GM19239 (cell line): ENCODE data around the gene FAM168A.

ENCODE experiments used
- DNase-seq: peaks from one replicate; pipeline ENCODE4 v3.0.0; 2011; ENCODE audit warnings: low spot score; ENCODE audit not compliant: insufficient read length
- FAIRE-seq: peaks from 2 replicates; lab custom pipeline; 2011; peaks lifted over from hg19 to GRCh38; lab: Jason Lieb, UNC

Gene FAM168A

GRCh38 chr11:73528013-73528412 is 69.9 kb downstream of the FAM168A start:
- no peak for FAIRE-seq

GRCh38 chr11:73525611-73526010 is 72.3 kb downstream of the FAM168A start:
- DNase-seq = no peak
- no peak for FAIRE-seq

More at GRCh38 chr11:73528013-73528412, 69.9 kb downstream of the FAM168A start:
- DNase-seq = no peak

GRCh38 chr11:73524774-73525173 is 73.1 kb downstream of the FAM168A start:
- DNase-seq (no peak), FAIRE-seq (no peak)

- FAIRE-seq = peak; percentile 87
- DNase-seq = no peak
Measured at GRCh38 chr11:73521621-73522020, 76.3 kb downstream of the FAM168A start.

- no peak for DNase-seq
- no peak for FAIRE-seq
Measured at GRCh38 chr11:73520353-73521061, 77.4 kb downstream of the FAM168A start.

- DNase-seq (no peak), FAIRE-seq (no peak)
Measured at GRCh38 chr11:73519266-73519665, 78.6 kb downstream of the FAM168A start.

GRCh38 chr11:73518195-73518594 is 79.7 kb downstream of the FAM168A start:
- FAIRE-seq (no peak), DNase-seq (no peak)

- FAIRE-seq (no peak), DNase-seq (no peak)
Measured at GRCh38 chr11:73516080-73516479, 81.8 kb downstream of the FAM168A start.

- FAIRE-seq (no peak), DNase-seq (no peak)
Measured at GRCh38 chr11:73513707-73514106, 84.2 kb downstream of the FAM168A start.

- DNase-seq (no peak), FAIRE-seq (no peak)
Measured at GRCh38 chr11:73510877-73511276, 87.0 kb downstream of the FAM168A start.

- no peak for DNase-seq
- no peak for FAIRE-seq
Measured at GRCh38 chr11:73510106-73510505, 87.8 kb downstream of the FAM168A start.

GRCh38 chr11:73509188-73509587 is 88.7 kb downstream of the FAM168A start:
- FAIRE-seq = no peak

GRCh38 chr11:73508243-73509176 is 89.4 kb downstream of the FAM168A start:
- FAIRE-seq = no peak
- no peak for DNase-seq

More at GRCh38 chr11:73509188-73509587, 88.7 kb downstream of the FAM168A start:
- no peak for DNase-seq

GRCh38 chr11:73507086-73507485 is 90.8 kb downstream of the FAM168A start:
- FAIRE-seq (no peak), DNase-seq (no peak)

- DNase-seq = no peak
- FAIRE-seq = no peak
Measured at GRCh38 chr11:73506038-73506437, 91.9 kb downstream of the FAM168A start.

- no peak for FAIRE-seq
Measured at GRCh38 chr11:73498343-73498742, 99.6 kb downstream of the FAM168A start.

GRCh38 chr11:73496134-73496533 is 101.8 kb downstream of the FAM168A start:
- DNase-seq = no peak
- no peak for FAIRE-seq

More at GRCh38 chr11:73498343-73498742, 99.6 kb downstream of the FAM168A start:
- DNase-seq = no peak

- no peak for DNase-seq
- FAIRE-seq = no peak
Measured at GRCh38 chr11:73495731-73496130, 102.2 kb downstream of the FAM168A start.

GRCh38 chr11:73493956-73494598 is 103.8 kb downstream of the FAM168A start:
- DNase-seq = no peak
- no peak for FAIRE-seq

GRCh38 chr11:73481626-73482025 is 116.3 kb downstream of the FAM168A start:
- no peak for FAIRE-seq

GRCh38 chr11:73480677-73481076 is 117.2 kb downstream of the FAM168A start:
- DNase-seq (no peak), FAIRE-seq (no peak)

More at GRCh38 chr11:73481626-73482025, 116.3 kb downstream of the FAM168A start:
- no peak for DNase-seq
